H54 (cell line): Measurements from ENCODE around the gene MPDZ.
A peak's percentile ranks its signal among the peaks of the same experiment; 100 is the strongest.

Experiments
- DNase-seq: peaks from one replicate; pipeline ENCODE4 v3.0.0; 2011; ENCODE audit warnings: low spot score, mixed read lengths; ENCODE audit not compliant: insufficient read length
- FAIRE-seq: peaks from 3 replicates; lab custom pipeline; 2011; peaks lifted over from hg19 to GRCh38; lab: Jason Lieb, UNC
- POLR2A ChIP-seq: IDR thresholded peaks from 2 replicates; pipeline ENCODE4 v1.6.1; 2011; ENCODE audit warnings: low read depth, mild to moderate bottlenecking, low read length

Gene MPDZ

GRCh38 chr9:13089666-13090065 lies 189.8 kb downstream of the MPDZ start:
- no peak for TF ChIP-seq POLR2A
- DNase-seq: no peak
- FAIRE-seq: no peak

GRCh38 chr9:13088720-13089427 lies 190.6 kb downstream of the MPDZ start:
- FAIRE-seq: peak; percentile 96
- no peak for TF ChIP-seq POLR2A
- DNase-seq: peak; percentile 12

GRCh38 chr9:13083963-13084528 lies 195.4 kb downstream of the MPDZ start:
- peak; percentile 80 for FAIRE-seq
- TF ChIP-seq POLR2A: no peak

GRCh38 chr9:13083366-13083765 lies 196.1 kb downstream of the MPDZ start:
- DNase-seq: no peak
- no peak for TF ChIP-seq POLR2A
- no peak for FAIRE-seq

More at GRCh38 chr9:13083963-13084528, 195.4 kb downstream of the MPDZ start:
- DNase-seq: no peak

- DNase-seq (no peak), FAIRE-seq (peak; percentile 38)
- no peak for TF ChIP-seq POLR2A
These were observed 196.7 kb downstream of the MPDZ start for GRCh38 chr9:13082796-13083195.

GRCh38 chr9:13078164-13078563 lies 201.3 kb downstream of the MPDZ start:
- FAIRE-seq (no peak), DNase-seq (no peak)

GRCh38 chr9:13076616-13077015 lies 202.9 kb downstream of the MPDZ start:
- FAIRE-seq (no peak), DNase-seq (no peak)
- TF ChIP-seq POLR2A: no peak

More at GRCh38 chr9:13078164-13078563, 201.3 kb downstream of the MPDZ start:
- no peak for TF ChIP-seq POLR2A

GRCh38 chr9:13071921-13072320 lies 207.6 kb downstream of the MPDZ start:
- no peak for TF ChIP-seq POLR2A
- DNase-seq (no peak), FAIRE-seq (no peak)

- FAIRE-seq: no peak
- DNase-seq: no peak
These were observed 208.6 kb downstream of the MPDZ start for GRCh38 chr9:13070612-13071595.

GRCh38 chr9:13069498-13069897 lies 210.0 kb downstream of the MPDZ start:
- no peak for DNase-seq
- no peak for TF ChIP-seq POLR2A
- FAIRE-seq: no peak

More at GRCh38 chr9:13070612-13071595, 208.6 kb downstream of the MPDZ start:
- TF ChIP-seq POLR2A: no peak

GRCh38 chr9:13064676-13065075 lies 214.8 kb downstream of the MPDZ start:
- no peak for TF ChIP-seq POLR2A
- FAIRE-seq (no peak), DNase-seq (no peak)

GRCh38 chr9:13063880-13064459 lies 215.5 kb downstream of the MPDZ start:
- TF ChIP-seq POLR2A: no peak
- DNase-seq: no peak
- no peak for FAIRE-seq

- no peak for FAIRE-seq
- no peak for DNase-seq
- TF ChIP-seq POLR2A: no peak
These were observed 218.1 kb downstream of the MPDZ start for GRCh38 chr9:13061390-13061789.
